NCI-H226 (cell line): ENCODE data around the gene KCTD8.

ENCODE experiments used
- DNase-seq: peaks from one replicate; pipeline ENCODE4 v3.0.0-alpha.2; 2015

KCTD8 gene

GRCh38 chr4:44448521-44449461 is at the start of gene KCTD8:
TSS of gene KCTD8 (minus strand) at chr4:44448809.
- DNase-seq, result peak; percentile 91

- peak; percentile 5 for DNase-seq
These were observed 46.4 kb upstream of the KCTD8 start for GRCh38 chr4:44494810-44495701.

- no peak for DNase-seq
These were observed 45.3 kb upstream of the KCTD8 start for GRCh38 chr4:44493924-44494323.

- peak; percentile 57 for DNase-seq
These were observed 38.7 kb upstream of the KCTD8 start for GRCh38 chr4:44487341-44487740.

GRCh38 chr4:44479731-44480130 is 31.1 kb upstream of the KCTD8 start:
- no peak for DNase-seq

DNA sequence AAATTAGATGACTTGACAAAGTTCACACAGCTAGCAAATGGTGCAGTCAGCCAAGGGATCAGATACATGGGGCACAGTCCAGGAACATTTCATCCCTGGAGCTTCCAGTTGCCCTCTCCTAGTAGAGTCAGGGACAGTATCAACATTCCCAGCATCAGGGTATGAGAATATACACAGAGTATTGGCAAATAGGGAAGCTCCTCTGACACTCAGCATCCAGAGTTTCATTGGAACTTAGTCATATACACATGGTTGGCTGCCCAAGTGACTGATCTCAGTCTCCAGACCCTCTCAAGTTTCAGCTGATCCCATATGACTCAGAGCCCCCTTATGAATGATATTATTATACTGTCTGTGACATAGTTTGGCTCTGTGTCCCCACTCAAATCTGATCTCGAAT is 13.7 kb upstream of the KCTD8 start:
- DNase-seq, result no peak

GRCh38 chr4:44447563-44448504 is 775 bp downstream of the KCTD8 start:
- DNase-seq, result peak; percentile 25

GRCh38 chr4:44446801-44447562 is 1.6 kb downstream of the KCTD8 start:
- DNase-seq, result no peak

DNA sequence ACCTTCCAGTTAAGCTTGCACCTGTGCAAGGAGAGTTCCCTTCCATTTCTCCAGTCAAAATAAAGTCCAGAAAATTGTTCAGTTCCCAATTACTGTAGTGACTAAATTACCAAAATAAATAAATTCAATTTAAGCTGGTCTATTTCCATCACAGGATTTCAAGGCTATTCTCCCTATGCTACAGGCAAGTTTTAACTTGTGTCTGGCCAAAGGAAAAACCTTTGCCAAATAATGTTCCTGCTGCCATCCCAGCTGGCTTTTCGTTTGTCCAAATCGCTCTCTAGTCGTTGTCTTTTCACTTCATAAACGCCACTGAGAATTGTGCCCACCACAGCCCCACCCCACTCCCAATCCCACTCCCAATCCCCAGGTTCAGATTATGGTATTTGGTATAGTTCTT is 2.4 kb downstream of the KCTD8 start:
- DNase-seq, result no peak

DNA sequence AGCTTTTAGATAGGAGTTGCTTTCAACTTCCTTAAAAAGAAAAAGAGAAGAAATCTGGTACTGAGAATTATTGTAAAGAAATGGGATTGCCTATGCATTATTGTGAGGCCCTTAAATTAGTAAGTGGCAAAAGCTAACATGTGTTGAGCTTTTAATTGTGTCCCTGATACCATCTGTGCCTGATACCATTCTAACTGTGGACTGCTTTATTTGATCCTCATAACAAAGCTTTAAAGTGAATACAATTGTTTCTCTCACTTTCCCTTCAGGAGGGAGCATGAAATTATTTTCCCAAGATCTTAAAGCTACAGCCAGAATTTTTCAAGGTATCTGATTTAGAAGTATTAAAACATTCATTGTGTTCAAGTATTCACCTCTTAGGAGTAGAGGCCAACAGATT is 9.9 kb downstream of the KCTD8 start:
- DNase-seq, result no peak

DNA sequence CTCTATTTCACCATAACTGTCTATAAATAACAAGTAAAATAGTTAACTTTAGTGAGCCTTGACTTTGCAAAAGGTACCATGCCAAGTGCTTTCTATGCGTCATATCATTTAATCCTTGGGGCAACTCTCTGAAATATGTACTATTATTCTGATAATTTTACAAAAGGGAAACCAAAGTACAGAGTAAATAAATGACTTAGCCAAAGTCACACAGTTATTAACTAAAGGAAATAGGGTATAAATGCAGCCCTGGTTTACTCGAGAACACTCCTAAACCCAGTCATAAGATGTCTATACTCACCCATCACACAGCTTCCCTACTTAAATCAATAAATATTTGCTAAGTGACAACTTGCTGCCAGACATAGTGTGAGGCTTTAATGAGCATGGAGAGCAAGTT is 14.4 kb downstream of the KCTD8 start:
- no peak for DNase-seq

GRCh38 chr4:44425614-44426208 is 22.9 kb downstream of the KCTD8 start:
- no peak for DNase-seq

GRCh38 chr4:44422912-44423311 is 25.7 kb downstream of the KCTD8 start:
- no peak for DNase-seq

DNA sequence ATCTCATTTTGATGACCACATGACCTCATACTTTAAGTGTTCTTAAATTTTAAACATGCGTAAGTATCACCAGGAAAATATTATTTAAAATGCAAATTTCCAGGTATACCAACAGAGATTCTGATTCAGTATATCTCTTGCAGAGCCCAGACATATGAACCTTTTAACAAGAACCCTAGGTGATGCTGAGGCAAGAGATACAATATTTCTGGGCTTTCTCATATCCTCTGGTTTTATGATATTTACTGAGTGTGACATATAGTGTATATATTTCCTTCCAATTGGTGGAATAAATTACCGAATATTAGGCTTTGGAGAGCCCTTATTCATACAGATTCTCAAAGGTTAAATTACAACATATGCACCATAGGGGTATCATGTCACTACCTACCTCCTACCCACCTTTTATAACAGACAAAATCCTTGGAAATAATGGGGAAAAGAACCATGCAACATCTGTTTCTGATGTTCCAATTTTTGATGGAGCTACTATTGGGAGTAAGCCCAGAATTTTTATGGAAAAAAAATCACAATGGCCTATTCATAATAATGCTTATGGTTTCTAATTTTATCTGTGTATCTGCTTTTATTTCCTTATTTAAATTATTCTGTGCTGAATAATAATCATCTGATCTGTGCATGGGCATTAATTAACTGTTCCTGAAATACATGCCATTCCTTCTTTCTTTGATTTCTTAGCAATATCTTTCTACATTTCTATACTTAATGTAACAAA is 27.1 kb downstream of the KCTD8 start:
- no peak for DNase-seq

DNA sequence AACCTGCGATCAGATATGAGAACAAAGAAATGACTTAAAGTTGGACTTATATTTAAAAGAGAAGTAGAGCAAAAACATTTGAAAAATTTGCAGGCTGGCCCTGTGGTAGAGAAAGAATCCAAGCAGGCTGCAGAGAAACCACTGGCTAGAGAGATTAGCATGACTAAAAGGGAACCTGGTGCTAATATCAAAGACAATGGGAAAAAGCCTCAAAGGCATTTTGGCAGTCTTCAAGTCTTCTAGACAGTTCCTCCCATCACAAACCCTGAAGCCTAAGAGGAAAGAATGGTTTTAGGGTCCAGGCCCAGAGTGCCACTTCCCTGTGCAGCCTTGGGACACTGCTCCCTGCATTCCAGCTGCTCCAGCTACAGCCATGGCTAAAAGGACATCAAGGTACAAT is 33.4 kb downstream of the KCTD8 start:
- DNase-seq, result no peak

- DNase-seq, result no peak
These were observed 80.0 kb downstream of the KCTD8 start for GRCh38 chr4:44368413-44369167.

DNA sequence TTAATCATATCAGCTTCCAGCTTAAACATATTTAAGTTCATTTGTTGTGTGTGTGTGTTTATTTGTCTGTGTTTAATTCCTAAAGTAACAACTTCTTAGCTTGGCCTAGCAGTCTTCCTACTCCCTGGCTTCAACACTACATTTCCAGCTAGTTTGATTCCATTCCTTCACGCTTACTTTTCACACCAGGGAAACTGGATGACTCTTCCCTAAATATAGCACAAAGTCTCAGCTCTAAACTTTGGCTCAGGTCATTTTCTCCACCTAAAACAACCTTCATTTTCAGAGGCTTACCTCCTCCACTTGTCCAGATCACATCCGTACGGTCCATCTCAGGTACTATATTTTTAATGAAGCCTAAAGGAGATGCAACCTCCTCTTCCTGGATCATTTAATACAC is 94.4 kb downstream of the KCTD8 start:
- DNase-seq, result no peak

- no peak for DNase-seq
These were observed 97.5 kb downstream of the KCTD8 start for GRCh38 chr4:44351069-44351468.

- no peak for DNase-seq
These were observed 105.8 kb downstream of the KCTD8 start for GRCh38 chr4:44342800-44343199.

DNA sequence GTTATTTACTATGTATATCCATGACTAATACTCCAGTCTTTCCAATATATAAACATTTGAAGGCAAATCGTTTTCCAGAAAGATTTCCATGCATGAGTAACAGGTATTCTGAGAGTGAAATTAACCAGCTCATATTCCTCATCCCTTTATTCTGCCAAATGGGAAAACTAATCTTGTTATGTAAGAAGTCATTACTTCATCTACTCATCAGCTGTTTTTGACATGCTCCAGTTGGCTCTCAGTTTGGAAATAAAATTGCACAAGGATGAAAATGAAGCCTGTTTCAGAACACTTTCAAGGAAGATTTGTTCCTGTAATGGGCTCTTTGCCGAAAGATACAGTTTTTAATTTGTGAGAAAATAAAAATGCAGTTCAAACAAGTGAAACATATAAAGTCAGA is 121.9 kb downstream of the KCTD8 start:
- DNase-seq, result peak; percentile 57
